ENCODE data around the gene JARID2. TPM values are rescaled to one million over a fixed set of nuclear protein-coding genes. Genes with fewer than 3 reads are reported as not detected.

JARID2 gene
- total RNA-seq, 1 experiment from 2014 or later, result 23.6 TPM

DNA sequence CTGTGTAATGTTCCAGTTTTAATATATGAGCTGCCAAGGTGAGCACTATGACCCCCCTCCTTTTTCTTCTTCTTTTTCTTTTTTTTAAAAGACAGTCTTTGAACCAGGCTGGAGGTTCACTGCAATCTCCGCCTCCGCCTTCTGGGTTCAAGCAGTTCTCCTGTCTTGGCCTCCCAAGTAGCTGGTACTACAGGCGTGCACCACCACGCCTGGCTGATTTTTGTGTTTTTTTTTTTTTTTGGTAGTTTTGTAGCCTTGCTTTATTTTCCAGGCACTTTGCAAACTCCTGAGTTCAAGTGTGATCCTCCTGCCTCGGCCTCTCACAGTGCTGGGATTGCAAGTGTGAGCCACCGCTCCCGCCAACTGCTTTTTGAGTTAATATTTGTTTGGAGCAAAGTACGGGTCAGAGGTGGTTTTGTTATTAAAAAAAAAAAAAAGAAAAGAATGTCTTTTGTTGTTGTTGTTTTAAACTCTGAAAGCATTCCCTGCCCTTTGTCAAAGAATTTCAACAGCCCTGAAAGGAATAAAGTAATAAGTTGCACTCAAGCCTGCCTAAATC lies 78.6 kb downstream of the JARID2 start:
- Histone ChIP-seq H4K20me1 (ENCODE audit: insufficient read depth) (no peaks in the 10 kb centered on the region), H3K27me3 (ENCODE audit: insufficient read depth, low read length) (no peaks in the 10 kb centered on the region), H3K9me2 (ENCODE audit: insufficient read depth) (no peaks in the 10 kb centered on the region), H2AFZ (ENCODE audit: low read depth, low read length, poor library complexity, severe bottlenecking) (no peak overlapping the region), H3K9me3 (ENCODE audit: control insufficient read depth in 1 of 2, insufficient read depth in 1 of 2, low read depth in 1 of 2, low read length in 2 of 2) (no peaks in the 10 kb centered on the region), H3K79me2 (ENCODE audit: insufficient read depth, low read length) (peaks cover 85% of the 10 kb centered on the region), H3K4me3 (replicated peaks in 1 of 2; ENCODE audit: low read depth in 1 of 2, low read length in 2 of 2) (no peak overlapping the region), H3K36me3 (ENCODE audit: control insufficient read depth in 1 of 2, insufficient read depth in 2 of 2, low read length in 2 of 2) (no peaks in the 10 kb centered on the region), H3K4me1 (ENCODE audit: control insufficient read depth in 1 of 2, insufficient read depth in 2 of 2, low read length in 2 of 2) (peaks cover 11 to 41% of the 10 kb centered on the region in 2 experiments), H3K27ac (ENCODE audit: low read depth, low read length) (no peak overlapping the region), H3K4me2 (ENCODE audit: low read length) (no peak overlapping the region), H3K9ac (ENCODE audit: low read length) (no peak overlapping the region)
- TF ChIP-seq, protein P1, sequence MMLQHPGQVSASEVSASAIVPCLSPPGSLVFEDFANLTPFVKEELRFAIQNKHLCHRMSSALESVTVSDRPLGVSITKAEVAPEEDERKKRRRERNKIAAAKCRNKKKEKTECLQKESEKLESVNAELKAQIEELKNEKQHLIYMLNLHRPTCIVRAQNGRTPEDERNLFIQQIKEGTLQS (IDR thresholded peaks at IDR 0.05), result no peak
- TF ChIP-seq, protein P2, sequence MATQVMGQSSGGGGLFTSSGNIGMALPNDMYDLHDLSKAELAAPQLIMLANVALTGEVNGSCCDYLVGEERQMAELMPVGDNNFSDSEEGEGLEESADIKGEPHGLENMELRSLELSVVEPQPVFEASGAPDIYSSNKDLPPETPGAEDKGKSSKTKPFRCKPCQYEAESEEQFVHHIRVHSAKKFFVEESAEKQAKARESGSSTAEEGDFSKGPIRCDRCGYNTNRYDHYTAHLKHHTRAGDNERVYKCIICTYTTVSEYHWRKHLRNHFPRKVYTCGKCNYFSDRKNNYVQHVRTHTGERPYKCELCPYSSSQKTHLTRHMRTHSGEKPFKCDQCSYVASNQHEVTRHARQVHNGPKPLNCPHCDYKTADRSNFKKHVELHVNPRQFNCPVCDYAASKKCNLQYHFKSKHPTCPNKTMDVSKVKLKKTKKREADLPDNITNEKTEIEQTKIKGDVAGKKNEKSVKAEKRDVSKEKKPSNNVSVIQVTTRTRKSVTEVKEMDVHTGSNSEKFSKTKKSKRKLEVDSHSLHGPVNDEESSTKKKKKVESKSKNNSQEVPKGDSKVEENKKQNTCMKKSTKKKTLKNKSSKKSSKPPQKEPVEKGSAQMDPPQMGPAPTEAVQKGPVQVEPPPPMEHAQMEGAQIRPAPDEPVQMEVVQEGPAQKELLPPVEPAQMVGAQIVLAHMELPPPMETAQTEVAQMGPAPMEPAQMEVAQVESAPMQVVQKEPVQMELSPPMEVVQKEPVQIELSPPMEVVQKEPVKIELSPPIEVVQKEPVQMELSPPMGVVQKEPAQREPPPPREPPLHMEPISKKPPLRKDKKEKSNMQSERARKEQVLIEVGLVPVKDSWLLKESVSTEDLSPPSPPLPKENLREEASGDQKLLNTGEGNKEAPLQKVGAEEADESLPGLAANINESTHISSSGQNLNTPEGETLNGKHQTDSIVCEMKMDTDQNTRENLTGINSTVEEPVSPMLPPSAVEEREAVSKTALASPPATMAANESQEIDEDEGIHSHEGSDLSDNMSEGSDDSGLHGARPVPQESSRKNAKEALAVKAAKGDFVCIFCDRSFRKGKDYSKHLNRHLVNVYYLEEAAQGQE (IDR thresholded peaks at IDR 0.05; ENCODE audit: low read depth), result no peak
- TF ChIP-seq ELF1 (IDR thresholded peaks at IDR 0.05; ENCODE audit: borderline replicate concordance, low read depth) (no peak), EZH2phosphoT487 (IDR thresholded peaks at IDR 0.05; ENCODE audit: borderline replicate concordance) (no peak), TCF7L2 (IDR thresholded peaks at IDR 0.05; ENCODE audit: borderline replicate concordance, extremely low read depth, insufficient read depth, insufficient read length) (no peak), SRF (IDR thresholded peaks at IDR 0.05; ENCODE audit: low read depth) (no peak), EGR1 (IDR thresholded peaks at IDR 0.05; ENCODE audit: low read depth) (no peak)
- DNase-seq (ENCODE audit: low read depth, low spot score), result no peak
- intact Hi-C loops (cut with micrococcal nuclease), result no loop called here
- no peak for ATAC-seq
- POLR2A ChIA-PET, result no interaction called here
- no TSS peak for BruUV-seq (replicated peaks)
- RAD21 ChIA-PET (ENCODE audit: low non-redundant PET in 1 of 2, low total read pairs in 2 of 2, uncharacterized antibody in 2 of 2, unreplicated experiment in 2 of 2), result no interaction called here
- CTCF ChIA-PET, result no interaction called here
